Stimulated activated CD4-positive, alpha-beta T cell treated with anti-CD3 and anti-CD28 coated beads, TNF-alpha, amount 100 ng/mL, for 4 hours (primary cell): Measurements from ENCODE around the gene DPF3.

Source experiments
- DNase-seq, 3 experiments: peaks; one replicate each; pipeline ENCODE4 v3.0.0-alpha.2; 2020; ENCODE audit warnings: low read depth in 3 of 3

Gene DPF3

DNA sequence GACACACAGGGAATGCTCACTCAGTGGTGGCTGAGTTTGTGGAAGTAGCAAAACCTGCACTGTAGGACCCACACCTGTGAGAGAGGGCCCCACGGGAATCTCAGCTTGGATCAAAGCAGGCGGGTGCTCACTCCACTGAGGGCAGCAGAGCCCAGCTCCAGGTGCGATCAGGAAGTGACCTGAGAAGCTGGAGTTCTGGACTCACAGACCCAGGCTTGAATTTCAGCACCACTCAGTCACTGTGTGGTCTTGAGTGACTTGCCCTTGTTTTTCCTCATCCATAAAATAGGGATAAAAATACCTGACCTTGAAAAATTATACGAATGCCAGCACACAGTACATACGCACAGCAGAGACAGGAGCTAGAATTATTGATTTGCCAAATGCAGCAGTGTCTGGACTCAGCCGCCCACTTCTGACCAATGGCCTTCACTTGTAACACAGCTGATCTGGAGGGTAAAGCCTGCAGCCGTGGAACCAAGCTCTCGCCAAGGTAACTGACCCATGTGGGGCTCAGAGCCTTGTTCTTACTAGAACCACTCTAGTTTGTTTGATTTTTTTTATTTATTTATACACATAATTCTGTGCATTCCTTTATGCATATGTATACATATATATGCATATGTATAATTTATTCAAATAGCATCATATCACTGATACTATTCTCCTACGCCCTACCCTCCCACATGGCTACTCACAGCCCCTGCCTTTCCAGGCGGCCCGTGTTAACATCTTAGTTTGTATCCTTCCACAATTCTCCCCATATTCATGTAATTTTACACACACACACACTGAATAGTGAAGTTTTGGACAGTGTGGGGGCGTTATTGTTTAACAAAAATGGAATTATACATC lies 53.9 kb downstream of the DPF3 start:
- DNase-seq = no peak

DNA sequence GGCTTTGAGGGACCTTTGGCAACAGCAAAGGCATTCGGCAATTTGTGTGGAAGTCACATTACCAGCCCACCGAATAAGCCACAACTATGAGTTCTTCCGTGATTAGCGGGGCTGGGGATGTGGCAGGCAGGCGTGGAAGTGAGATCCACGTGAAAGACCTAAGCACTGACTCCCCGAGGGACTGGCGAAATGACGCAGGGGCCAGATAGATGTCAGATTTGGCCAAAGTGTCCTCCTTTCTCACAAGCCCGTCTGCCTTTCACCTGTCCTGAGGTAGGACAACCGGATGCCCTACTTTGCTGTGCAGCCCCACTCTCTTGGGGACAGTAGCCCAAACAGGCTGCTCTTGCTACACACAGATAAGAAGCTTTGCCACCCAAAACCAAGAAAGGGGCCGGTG lies 54.5 kb downstream of the DPF3 start:
- no peak for DNase-seq

DNA sequence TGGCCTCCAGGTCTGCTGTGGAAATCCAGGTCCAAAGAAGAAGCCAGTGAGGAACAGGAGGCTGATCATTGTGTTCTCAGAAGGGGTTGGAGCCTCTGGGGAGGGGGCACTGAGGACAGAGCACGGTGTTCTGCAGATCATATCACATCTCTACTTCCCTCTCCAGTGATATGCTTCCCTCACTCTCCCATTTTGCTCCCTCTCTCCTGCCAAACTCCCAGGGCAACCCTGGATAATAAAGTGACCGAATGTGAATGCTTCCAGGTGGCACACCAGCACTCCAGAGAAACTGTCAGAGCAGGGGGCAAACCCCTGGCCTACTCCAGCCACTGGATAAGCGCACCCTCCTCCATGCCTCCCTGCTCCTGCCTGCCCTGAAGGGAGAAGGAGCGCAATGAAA lies 57.8 kb downstream of the DPF3 start:
- DNase-seq = no peak

DNA sequence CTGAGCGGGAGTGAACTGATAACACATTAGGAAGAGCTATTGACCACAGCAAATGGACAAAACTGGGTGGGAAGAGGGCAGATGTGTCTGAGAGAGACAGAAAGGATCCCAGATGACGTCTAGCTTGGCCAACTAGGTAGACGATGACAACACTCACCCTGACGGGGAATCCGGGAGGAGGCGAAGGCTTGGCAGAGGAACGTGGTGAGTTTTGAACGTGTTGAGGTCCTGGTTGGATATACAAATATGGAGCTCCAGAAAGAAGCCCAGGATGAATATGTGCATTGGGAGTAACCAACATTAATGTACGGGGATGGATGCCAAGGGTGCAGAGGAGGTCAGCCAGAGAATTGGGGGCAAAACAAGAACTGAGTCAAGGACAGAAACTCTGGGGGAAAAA lies 60.7 kb downstream of the DPF3 start:
- no peak for DNase-seq

DNA sequence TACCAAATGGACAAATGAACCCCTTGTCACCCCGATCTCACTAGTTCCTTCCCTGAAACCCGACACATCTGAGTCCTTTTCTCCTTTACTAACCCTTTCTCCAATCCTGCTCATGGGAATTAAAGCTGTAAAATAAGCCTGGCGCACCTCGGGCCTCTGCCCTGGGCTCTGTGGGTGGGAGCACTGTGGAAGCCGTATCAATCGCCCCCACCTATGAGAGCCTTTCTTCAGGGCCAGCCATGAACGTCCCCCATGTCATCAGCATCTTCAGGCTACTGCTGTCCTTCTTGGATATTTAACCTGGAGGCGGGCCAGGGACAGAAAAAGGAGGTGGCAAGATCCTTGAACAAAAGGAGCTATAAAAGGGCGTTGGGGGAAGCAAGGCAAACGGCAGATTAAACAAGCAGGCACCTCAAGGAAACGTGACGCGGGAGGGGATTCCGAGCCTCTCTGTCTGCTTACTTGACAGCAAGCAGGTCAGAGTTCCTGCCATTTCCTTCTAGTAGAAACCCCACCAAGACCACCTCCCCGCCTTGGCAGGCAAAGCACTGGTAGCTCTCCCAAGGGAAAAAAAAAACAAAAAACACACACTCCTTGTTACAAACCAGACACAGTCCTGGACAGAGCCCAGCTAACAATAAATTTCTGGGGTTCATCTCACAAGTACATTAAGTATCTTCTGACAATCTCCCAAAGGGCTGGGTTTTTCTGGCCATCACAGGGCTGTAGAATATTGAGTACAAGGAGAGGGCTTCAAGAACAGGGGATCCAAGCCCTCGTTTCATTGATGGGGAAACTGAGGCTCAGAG lies 62.9 kb downstream of the DPF3 start:
- DNase-seq = no peak

DNA sequence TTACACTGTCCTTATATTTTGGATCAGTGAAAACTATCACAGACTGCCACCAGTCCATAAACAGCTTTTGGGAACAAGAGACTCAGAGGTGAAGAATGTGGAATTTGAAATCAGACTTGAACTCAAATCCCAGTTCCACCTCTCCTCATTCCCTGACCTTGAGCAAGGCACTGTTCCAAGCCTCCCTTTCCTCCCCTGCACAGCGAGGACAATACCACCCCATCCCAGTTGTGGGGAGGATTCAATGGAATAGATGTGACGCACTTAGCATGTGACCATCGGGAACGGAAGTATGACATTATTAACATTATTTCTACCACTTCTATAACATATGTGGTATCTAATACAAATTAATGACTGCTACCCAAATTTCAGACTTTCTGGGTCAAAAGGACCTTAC lies 63.5 kb downstream of the DPF3 start:
- DNase-seq = no peak

DNA sequence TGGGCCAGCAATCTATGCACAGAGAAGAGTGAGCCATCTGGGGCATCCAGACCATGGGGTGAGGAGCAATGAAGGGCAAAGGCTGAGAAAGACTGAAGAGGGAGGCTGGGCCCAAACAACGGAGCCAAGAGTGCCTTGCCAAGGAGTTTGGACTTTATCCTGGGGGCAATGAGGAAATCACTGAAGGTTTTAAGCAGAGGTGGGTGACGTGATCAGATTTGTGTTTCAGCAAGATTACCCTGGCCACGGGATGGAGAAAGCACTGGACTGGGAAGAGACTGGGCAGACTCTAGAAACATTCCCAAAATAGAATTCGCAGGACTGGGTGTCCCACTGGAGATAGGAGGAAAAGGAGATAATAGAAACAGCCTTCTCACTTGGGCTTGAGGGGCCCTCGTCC lies 65.3 kb downstream of the DPF3 start:
- DNase-seq = no peak

DNA sequence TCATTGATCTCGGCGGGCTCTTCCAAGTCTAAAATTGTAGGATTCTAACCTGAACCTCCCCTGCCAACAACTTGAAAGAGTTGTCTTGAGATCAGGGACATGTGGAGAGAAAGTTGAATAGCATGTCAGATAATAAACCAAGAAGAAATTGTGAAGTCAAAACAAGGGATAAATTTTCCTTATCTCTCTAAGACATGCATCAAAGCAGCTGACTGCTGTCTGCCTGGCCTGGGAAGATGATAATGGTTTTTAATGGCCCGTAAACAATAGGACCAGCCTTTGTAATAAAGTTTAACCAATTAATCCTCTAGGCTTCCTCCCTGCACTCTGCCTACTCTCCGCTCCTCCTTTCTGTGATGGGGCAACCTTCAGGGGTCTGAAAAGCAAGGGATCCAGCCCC lies 67.9 kb downstream of the DPF3 start:
- no peak for DNase-seq

DNA sequence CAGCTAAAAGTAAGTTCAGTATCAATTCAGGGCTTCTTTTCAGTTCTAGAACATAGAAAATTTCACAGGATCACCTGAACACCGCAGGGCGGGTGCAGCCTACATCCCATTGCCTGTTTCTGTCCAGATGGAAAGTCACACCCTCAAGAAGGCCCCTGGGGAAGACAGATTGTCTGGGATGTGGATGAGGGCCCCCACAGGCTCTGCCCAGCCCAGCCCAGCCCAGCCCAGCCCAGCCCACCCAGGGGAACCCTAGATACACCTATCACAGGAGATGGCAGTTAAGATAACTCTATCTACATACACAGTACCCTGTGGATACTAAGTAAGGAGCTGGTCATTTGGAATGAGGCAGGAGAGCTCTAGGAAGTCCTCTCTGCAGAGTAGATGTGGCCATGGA lies 68.4 kb downstream of the DPF3 start:
- no peak for DNase-seq

DNA sequence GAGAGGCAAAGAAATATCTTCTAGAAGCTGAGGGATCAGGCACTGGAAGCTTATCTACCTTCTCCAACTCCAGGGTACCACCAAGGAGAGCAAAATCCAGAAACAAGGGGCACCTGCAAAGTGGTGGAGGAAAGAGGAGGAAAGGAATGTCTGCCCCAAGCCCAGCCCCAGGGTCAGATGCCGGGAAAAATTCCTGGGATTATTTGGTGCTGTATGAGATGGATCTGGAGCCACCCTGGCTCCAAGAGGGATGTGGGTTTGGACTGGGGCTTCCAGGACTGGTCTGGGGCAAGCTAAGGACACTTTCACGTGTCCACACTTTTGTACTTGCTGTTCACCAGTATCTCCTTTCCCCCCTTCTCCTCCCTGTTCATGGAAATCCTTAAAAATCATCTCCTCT lies 69.8 kb downstream of the DPF3 start:
- DNase-seq = no peak

DNA sequence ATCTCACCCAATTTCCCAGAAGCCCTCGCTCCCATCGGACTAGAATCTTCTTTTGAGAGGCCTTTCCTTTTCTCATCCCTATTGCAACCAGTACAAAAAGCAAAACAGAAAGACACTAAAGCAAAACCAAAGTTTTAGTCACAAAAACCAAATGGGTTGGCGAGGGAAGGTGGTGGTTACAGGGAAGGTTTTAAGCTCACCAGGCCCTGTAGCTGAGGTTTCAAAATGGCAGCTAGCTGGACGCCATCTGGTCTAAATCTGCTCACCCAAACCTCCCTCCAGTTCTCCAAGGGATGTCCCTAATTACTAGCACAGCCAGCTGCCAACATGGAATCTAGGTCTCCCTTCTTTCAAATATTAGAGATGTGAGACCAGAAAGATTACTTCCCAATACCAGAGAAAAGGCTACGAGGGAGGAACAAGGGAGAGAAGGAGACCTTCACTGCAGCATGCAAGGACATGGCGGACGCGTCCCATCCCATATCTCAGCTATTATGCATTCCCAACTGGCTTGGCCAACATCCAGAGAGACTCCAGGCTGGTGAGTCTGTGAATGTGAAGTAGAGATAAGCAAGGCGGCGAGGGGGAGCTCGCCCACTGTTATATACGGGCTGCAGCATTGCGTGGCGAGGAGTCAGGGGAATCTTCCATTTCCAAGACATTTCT lies 70.8 kb downstream of the DPF3 start:
- no peak for DNase-seq

DNA sequence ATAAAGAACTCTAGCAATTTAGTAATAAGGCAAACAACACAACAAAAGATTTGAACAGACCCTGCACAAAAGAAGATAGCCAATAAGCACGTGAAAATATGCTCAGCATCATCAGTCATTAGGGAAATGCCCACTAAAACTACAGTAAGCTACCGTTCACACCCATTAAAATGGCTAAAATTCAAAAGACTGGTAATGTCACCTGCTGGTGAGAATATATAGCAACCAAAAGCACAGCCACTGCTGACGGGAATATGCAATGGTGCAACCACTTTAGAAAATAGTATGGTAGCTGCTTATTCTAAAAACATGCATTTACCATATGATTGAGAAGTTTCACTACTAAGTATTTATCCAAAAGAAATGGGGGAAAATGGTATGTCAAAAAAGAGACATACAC lies 74.9 kb downstream of the DPF3 start:
- no peak for DNase-seq

DNA sequence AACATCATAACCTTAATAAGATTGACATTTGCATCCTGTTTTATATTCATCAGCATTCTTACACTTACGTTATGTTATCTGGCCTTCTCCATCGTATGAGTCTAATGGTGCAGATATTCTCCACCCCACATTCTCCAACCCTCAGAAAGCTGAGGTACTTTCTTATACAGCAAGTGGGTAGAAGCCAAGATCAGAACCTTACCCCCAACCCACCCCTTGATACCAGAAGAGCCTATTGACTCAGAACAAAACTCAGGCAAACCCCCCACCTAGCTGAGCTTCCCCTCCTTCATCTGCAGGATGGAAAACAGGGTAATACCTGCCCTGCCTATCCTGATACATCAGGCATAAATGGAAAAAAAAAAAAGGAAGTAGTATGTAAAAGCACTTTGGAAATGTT lies 77.6 kb downstream of the DPF3 start:
- DNase-seq = no peak

DNA sequence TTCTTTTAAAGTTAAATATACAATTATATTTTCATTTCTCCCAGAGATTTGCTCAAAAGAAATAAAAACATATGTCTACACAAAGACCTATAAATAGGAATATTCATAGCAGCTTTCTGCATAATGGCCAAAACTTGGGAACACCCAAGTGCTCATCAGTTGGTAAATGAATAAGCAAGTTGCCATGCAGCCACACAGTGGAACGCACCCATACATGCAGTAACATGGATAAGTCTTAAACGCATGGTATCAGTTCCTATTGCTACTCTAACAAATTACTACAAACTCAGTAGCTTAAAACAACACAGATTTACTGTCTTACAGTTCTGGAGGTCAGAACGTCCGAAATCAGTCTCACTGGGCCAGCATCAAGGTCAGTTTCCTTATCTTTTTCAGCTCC lies 78.5 kb downstream of the DPF3 start:
- DNase-seq = no peak

DNA sequence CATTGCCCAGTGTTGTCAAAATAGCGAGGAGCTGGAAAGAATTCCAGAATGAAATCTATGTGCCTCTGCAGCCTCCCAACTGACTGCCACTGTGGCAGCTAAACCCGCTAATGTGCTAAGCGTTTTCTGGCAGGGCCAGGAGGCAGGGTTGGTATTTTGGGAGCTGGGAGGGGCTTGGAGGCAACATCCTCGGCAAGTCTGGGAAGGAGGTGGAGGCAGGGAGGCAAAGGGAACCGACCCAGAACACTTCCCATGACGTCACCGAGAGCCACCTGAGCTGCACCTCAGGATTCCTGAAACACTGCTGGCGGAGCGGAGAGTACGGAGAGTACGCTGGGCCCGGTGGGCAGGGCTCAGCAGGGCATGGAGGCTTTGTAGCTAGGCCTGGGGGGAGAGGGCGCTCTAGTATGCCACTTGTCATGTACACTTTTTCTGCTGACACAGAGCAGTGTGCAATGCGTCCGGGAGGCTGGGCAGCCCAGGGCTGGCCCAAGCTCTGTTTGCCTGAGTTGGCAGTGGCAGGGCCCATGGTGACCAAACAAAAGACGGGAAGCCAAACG lies 81.5 kb downstream of the DPF3 start:
- no peak for DNase-seq

DNA sequence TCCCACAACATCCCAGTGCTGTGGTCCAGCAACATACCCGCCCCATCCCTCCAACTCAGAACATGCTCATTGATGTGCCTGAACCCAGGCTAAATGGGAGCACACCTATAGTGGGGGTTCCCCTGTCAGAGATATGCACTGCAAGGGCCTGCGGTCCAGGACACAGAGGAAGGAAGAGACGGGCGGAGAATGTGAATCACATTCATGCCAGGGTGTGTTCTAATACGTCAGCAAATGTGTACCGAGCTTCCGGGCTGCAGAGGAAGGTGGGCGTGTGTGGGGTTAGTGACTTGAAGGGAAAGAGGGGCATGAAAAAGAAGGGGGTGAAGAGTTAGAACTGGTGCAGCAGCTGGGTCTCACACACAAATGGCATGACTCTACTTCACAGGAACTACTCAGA lies 83.7 kb downstream of the DPF3 start:
- DNase-seq = peak; percentile 3 to 44 (median 24)

DNA sequence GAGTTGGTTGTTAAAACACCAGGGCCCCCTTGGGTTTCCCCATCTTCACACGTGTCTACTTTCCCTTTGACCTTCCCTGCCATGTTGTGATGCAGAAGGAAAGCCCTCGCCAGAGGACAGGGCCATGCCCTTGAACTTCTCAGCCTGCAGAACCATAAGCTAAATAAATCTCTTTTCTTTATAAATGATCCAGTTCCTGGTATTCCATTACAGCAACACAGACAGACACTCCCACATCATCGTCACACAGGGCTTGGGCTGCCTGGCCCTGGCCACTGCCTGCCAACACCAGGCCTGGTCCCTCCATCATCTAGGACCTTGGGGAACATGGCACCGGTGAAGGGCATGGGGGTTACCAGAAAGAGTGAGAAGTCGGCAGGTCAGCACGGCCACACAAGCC lies 84.8 kb downstream of the DPF3 start:
- DNase-seq = no peak

DNA sequence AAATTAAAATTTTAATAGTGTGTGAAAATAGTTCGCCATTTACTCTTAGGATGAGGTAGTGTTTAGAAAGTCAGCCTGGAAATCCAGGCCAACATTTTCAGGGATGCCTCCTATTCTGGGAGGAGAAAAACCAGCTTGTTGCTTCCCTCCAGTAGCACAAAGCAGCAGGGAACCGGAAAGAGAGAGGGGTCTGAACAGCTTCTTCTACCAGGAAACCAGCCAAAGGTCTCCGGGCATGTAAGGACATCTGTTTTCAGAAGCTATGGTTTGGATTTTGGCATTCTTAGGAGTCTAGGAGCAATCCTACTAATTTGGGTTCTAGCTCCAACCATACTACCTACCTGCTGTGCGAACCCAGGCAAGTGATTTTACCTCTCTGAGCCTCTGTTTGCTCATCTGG lies 85.3 kb downstream of the DPF3 start:
- no peak for DNase-seq

DNA sequence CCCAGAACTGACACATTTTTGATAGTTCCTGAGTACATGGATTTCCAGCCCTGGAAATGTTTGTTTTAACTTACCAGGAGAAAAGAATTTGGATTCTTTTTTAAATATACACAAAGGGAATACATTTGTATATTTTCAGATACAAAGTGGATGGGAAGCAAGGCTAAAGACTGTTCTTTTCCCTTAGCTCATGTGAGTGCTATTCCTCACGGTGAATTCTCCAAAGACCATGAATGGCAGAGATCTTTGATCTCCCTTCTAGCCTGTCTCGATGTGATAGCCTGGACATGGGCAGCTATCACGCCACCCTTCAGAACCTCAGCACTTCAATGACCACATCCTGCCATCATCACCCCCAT lies 91.3 kb downstream of the DPF3 start:
- DNase-seq = no peak

DNA sequence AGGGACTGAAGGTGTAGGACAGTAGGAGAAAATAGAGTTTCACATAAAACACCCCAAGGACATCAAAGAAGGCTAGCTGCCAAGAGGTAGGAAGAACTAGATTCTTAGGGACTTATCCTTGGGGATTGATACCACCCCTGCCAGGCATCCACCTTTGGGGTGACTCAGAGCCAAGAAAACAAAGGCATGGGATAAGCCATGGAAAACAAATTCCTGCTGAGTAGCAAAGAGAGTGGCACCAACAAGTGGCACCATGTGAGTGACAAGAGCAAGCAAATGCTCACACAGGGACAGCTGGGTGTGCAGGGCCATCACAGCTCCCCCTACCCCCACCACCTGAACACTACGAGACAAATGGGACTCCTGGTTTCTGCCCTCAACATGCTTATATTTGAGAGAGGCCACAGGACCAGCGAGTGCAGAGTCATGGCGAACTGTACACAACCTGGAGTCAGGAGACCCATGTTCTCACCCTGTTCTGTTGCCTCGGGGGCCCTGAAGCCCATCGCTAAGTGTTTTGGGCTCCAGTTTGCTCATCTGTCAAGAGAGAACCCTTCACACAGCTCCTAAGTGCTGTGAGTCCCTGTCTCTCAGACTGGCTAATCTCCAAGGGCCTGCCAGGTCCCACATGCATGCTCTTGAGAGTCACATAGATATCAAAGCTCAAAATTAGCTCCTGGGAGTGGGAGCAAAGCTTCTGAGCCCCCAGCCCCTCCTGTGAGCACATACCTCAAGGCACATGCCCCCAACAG lies 91.9 kb downstream of the DPF3 start:
- no peak for DNase-seq

DNA sequence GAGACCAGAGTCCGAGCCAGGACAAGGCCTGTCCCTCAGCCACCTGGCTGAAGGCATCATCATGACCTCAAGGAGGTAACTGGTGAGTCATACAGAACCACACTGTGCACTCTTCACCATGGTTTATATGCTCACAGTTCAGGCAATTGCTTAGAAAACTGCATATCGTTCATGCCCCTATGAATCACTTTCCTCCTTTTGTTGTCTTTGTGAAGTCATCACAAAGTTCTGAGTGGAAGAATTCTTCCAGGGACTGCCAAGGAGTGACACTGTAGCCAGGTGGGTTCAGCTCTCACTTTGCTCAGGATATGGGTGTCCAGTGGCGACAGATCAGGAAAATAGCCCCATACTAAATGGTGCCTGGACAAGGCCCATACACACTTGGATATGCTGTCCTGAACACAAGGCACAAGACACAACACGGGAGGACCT lies 92.5 kb downstream of the DPF3 start:
- no peak for DNase-seq
